ENCODE measurements around the gene C3orf70. TPM values are rescaled to one million over a fixed set of nuclear protein-coding genes. Genes with fewer than 3 reads are reported as not detected.

C3orf70 gene
- total and polyA plus RNA-seq, 12 donors: 0.75 to 2.2 (median 1.7) TPM

- ATAC-seq (no peak), DNase-seq (no peak)
- no peaks in the 10 kb centered on the region for H3K4me1 ChIP-seq
- no peak for TF ChIP-seq CTCF (IDR thresholded peaks at IDR 0.05)
- 94% methylated on average over 4 of the region's 4 CpGs for WGBS, 2 donors
- H3K27me3 ChIP-seq: no peaks in the 10 kb centered on the region
- H3K27ac ChIP-seq: no peak overlapping the region
- peaks cover 0 to 7% (median 0%) of the 10 kb centered on the region in 11 donors for H3K9me3 ChIP-seq
- intact Hi-C loops (cut with DNase I): loop anchor here in 1 of 10 donors (5.0 kb wide), 1 partner anchor 193 kb away; no protein-coding TSS in a partner anchor
- H3K36me3 ChIP-seq: peaks cover 0 to 36% (median 0%) of the 10 kb centered on the region in 9 donors
- no peak overlapping the region for H3K4me3 ChIP-seq
Measured at GRCh38 chr3:185199206-185199605, 46.3 kb upstream of the C3orf70 start.

DNA sequence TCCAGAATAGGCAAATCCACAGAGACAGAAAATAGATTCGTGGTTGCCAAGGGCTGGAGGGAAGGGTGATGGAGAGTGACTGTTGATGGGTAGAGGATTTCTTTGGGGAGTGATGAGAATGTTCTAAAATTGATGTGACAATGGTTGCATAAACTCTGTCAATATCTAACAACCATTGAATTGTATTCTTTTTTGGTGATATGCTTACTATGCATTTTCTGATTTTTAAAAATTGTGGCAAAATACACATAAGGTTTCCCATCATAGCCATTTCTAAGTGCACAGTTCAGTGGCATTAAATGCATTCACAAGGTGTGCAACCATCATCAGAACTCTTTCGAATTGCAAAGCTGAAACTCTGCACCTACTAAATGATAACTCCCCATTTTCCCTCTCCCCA lies 44.2 kb upstream of the C3orf70 start:
- no peak overlapping the region for H3K4me3 ChIP-seq
- H3K27ac ChIP-seq: no peak overlapping the region
- no peak for DNase-seq
- H3K36me3 ChIP-seq: peaks cover 0 to 29% (median 9%) of the 10 kb centered on the region in 9 donors
- H3K27me3 ChIP-seq: no peaks in the 10 kb centered on the region
- H3K4me1 ChIP-seq: no peaks in the 10 kb centered on the region
- no peak for ATAC-seq
- intact Hi-C loops (cut with DNase I): loop anchor here in 1 of 10 donors (5.0 kb wide), 1 partner anchor 195 kb away; no protein-coding TSS in a partner anchor
- peaks cover 0 to 7% (median 0%) of the 10 kb centered on the region in 11 donors for H3K9me3 ChIP-seq
- no peak for TF ChIP-seq CTCF (IDR thresholded peaks at IDR 0.05)
- 86 to 94% methylated on average over 2 of the region's 2 CpGs for WGBS, 2 donors

- no peak for ATAC-seq
- H3K36me3 ChIP-seq: peaks cover 0 to 28% (median 9%) of the 10 kb centered on the region in 9 donors
- H3K4me1 ChIP-seq: no peaks in the 10 kb centered on the region
- H3K27ac ChIP-seq: no peak overlapping the region
- TF ChIP-seq CTCF (IDR thresholded peaks at IDR 0.05): no peak
- intact Hi-C loops (cut with DNase I): loop anchor here in 1 of 10 donors (5.0 kb wide), 1 partner anchor 197 kb away; no protein-coding TSS in a partner anchor
- DNase-seq: no peak
- WGBS, 2 donors: 96 to 97% methylated on average over 4 of the region's 4 CpGs
- no peaks in the 10 kb centered on the region for H3K27me3 ChIP-seq
- H3K9me3 ChIP-seq: peaks cover 0 to 7% (median 0%) of the 10 kb centered on the region in 11 donors
- no peak overlapping the region for H3K4me3 ChIP-seq
Measured at GRCh38 chr3:185195652-185196051, 42.8 kb upstream of the C3orf70 start.

GRCh38 chr3:185188816-185189215 lies 36.0 kb upstream of the C3orf70 start:
- ATAC-seq (no peak), DNase-seq (no peak)
- Histone ChIP-seq H3K4me3 (no peak overlapping the region), H3K4me1 (no peaks in the 10 kb centered on the region), H3K27me3 (no peaks in the 10 kb centered on the region), H3K27ac (no peak overlapping the region), H3K9me3 (no peaks in the 10 kb centered on the region), H3K36me3 (peaks cover 0 to 24% (median 9%) of the 10 kb centered on the region in 9 donors)
- intact Hi-C loops (cut with DNase I): no loop called here
- TF ChIP-seq CTCF (IDR thresholded peaks at IDR 0.05): no peak
